Ascending aorta (tissue), 2 donors: Measurements from ENCODE around the gene ANXA11. TPM values are rescaled to one million over a fixed set of nuclear protein-coding genes. Genes with fewer than 3 reads are reported as not detected.
A peak's percentile ranks its signal among the peaks of the same experiment; 100 is the strongest.

ENCODE experiments used
- DNase-seq, 2 donors: peaks; one replicate each; pipeline ENCODE4 v3.0.0-alpha.2; 2019; ENCODE audit warnings: low spot score in 2 of 2
- H3K27ac ChIP-seq, 2 donors: fragments of 200-600 bp; sonication (generic); one replicate each; pipeline ENCODE4 v1.5.1; 2016 to 2017; ENCODE audit warnings: mild to moderate bottlenecking in 1 of 2
- H3K27me3 ChIP-seq: fragments of 200-600 bp; sonication (generic); one replicate; pipeline ENCODE4 v1.5.1; 2017
- H3K36me3 ChIP-seq, 2 donors: fragments of 200-600 bp; sonication (generic); one replicate each; pipeline ENCODE4 v1.5.1; 2016
- H3K4me1 ChIP-seq, 2 donors: fragments of 200-600 bp; sonication (generic); one replicate each; pipeline ENCODE4 v1.5.1; 2016 to 2017; ENCODE audit warnings: mild to moderate bottlenecking in 1 of 2
- H3K4me3 ChIP-seq, 2 donors: fragments of 200-600 bp; sonication (generic); one replicate each; pipeline ENCODE4 v1.5.1; 2016 to 2017; ENCODE audit warnings: mild to moderate bottlenecking in 1 of 2
- H3K9me3 ChIP-seq, 2 donors: fragments of 200-600 bp; sonication (generic); one replicate each; pipeline ENCODE4 v1.5.1; 2016
- intact Hi-C: fragments of 100-400 bp; cut with DNase I; formaldehyde crosslinking; loops from one replicate; pipeline ENCODE4 v1.15.1; 2023
- total RNA-seq: library from RNA; depleted of rRNA; stranded (reverse); fragments of >200 nt; gene quantifications from one replicate; pipeline ENCODE4 v1.1.0, GENCODE V29; 2016
- TF ChIP-seq, protein P1 (sequence below), 3 experiments: fragments of 200-600 bp in 2 of 3; fragments of 450-650 bp in 1 of 3; sonication (generic) in 2 of 3; IDR thresholded peaks; one replicate each; pipeline ENCODE4 v1.5.1; 2016 to 2019; ENCODE audit warnings: antibody characterized with exemption in 3 of 3, mild to moderate bottlenecking in 1 of 3, moderate library complexity in 1 of 3

ANXA11 gene
- total RNA-seq, 1 donor from 2014 or later, result 237 TPM

DNA sequence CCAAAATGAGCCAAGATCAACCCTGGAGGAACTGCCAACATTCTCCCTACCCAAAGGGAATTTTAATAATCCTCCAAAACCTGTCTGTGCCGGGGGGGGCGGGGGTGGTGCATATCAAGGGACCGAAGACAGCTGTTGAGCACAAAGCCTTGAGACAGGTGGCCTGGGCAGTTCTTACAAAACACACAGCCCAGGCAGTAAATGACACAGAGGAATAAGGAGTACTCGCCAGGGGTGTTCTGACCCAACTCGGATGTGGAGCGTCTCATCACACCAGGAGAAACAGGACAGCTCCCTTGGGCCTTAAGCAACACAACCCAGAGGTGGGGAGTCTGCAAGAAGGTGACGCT, 37.2 kb downstream of the ANXA11 start:
- Histone ChIP-seq H3K4me1 (peaks cover 31 to 58% of the 10 kb centered on the region in 2 donors), H3K27ac (peak overlapping the region; percentile 84 to 86), H3K27me3 (no peaks in the 10 kb centered on the region), H3K9me3 (no peaks in the 10 kb centered on the region), H3K36me3 (peaks cover 25 to 27% of the 10 kb centered on the region in 2 donors), H3K4me3 (peak overlapping the region in 1 of 2 donors; percentile 3)
- intact Hi-C loops, result loop anchor here (2.0 kb wide), 1 partner anchor 31 kb away; no protein-coding TSS in a partner anchor
- TF ChIP-seq, protein P1, sequence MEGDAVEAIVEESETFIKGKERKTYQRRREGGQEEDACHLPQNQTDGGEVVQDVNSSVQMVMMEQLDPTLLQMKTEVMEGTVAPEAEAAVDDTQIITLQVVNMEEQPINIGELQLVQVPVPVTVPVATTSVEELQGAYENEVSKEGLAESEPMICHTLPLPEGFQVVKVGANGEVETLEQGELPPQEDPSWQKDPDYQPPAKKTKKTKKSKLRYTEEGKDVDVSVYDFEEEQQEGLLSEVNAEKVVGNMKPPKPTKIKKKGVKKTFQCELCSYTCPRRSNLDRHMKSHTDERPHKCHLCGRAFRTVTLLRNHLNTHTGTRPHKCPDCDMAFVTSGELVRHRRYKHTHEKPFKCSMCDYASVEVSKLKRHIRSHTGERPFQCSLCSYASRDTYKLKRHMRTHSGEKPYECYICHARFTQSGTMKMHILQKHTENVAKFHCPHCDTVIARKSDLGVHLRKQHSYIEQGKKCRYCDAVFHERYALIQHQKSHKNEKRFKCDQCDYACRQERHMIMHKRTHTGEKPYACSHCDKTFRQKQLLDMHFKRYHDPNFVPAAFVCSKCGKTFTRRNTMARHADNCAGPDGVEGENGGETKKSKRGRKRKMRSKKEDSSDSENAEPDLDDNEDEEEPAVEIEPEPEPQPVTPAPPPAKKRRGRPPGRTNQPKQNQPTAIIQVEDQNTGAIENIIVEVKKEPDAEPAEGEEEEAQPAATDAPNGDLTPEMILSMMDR (IDR thresholded peaks at IDR 0.05), result no peak
- DNase-seq, result no peak

DNA sequence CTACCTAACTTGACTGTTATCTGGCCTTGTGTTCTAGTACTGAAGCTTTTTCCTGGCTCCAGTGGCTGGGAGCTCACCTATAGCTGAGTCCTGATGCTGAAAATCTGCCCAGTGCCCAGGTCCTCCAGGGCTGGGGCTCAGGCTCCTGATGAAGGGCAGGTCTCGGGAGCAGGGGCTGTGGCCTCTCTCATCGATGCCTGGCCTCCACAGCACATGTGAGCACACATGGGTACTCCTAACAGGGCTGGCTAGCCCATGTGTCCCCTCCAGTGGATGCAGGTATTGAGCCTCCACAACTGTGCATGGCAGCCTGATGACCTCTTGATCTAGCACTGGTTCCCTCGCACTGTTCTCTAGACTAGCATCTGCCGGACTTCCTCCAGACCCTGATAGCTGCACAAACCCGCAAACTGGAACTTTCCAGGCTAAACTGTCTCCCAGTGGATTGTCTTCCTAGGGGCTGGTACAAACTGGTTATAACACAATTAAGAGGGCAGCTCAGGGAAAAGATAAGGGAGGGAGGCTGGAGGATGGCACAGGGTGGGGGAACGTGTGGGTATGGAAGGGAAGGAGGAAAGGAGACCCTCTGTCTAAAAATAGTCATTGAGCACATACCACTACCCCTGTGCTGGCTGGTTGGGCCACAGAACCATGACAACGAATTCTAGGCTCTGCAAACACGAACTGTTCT, 37.7 kb downstream of the ANXA11 start:
- no peaks in the 10 kb centered on the region for H3K9me3 ChIP-seq
- H3K27ac ChIP-seq, result peak overlapping the region; percentile 84 to 86
- peaks cover 30 to 32% of the 10 kb centered on the region in 2 donors for H3K36me3 ChIP-seq
- peaks cover 31 to 62% of the 10 kb centered on the region in 2 donors for H3K4me1 ChIP-seq
- H3K27me3 ChIP-seq, result no peaks in the 10 kb centered on the region
- peak overlapping the region in 1 of 2 donors; percentile 3 for H3K4me3 ChIP-seq
- intact Hi-C loops, result loop anchor here (2.0 kb wide), 1 partner anchor 31 kb away; no protein-coding TSS in a partner anchor
- TF ChIP-seq, protein P1 (IDR thresholded peaks at IDR 0.05), result no peak
- no peak for DNase-seq

DNA sequence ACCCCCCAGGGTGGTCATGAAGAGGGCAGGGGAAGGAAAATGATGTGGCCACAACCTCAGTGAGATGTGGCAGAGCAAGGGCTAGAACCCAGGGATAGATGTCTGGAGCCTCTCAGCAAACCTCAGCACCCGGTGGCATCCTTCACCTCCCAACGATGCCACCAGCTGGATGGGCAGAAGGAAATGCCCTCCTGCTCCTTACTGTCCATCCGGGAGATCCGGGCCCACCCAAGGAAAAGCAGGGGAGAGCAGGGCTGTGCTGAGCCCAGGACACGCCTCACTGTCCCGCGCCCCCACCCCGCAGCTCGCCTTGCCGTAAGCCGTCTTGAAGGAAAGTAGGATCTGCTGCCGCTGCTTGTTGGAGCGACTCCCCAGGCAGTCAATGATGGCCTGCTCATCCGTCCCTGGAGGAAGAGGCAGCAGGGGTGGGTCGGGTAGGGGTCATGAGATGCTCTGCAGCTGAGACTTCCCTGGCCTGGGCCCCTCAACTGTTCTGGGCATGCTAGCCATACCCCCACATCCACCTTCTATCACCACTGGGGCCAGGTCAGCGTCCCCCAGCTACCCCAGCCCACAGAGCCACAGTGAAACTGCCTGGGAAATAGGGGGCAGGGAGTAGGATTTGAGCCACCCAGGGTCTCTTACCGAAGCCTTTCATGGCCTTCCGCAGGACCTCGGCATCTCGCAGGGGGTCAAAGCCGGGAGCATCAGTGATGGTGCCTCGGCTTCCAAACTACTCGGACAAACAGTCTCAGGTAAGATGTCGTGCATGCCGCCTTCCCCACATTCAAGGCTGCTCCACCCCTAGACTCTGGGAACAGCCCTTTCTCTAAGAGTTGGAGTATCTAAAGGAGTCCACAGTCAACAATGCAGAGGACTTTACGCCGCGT, 38.5 kb downstream of the ANXA11 start:
- Histone ChIP-seq H3K4me3 (no peak overlapping the region), H3K36me3 (peaks cover 33 to 40% of the 10 kb centered on the region in 2 donors), H3K4me1 (peaks cover 31 to 70% of the 10 kb centered on the region in 2 donors), H3K27me3 (no peaks in the 10 kb centered on the region), H3K9me3 (no peaks in the 10 kb centered on the region), H3K27ac (peak overlapping the region; percentile 84 to 86)
- TF ChIP-seq, protein P1 (IDR thresholded peaks at IDR 0.05), result no peak
- intact Hi-C loops, result no loop called here
- DNase-seq, result no peak

DNA sequence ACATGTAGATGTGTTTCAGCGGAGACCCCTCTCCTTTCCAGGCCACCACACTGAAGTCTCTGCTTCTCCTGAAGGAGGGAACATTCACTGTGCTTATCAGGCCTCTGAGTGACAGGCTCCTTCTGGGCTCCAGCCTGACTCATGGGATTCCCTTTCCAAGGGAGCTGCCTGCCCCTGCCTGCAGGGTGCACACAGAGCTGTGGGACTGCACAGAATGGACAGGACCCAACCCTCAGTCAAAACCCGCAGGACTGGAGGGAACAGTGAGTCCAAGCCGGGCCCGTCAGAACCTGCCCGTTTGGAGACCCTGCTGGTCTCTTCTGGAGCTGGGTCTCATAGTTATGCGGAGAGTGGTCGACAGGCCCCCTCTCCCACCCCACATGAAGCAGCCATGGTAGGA, 40.2 kb downstream of the ANXA11 start:
- Histone ChIP-seq H3K27ac (peak overlapping the region; percentile 84 to 92), H3K36me3 (peaks cover 32 to 39% of the 10 kb centered on the region in 2 donors), H3K4me3 (no peak overlapping the region), H3K27me3 (no peaks in the 10 kb centered on the region), H3K4me1 (peaks cover 31 to 78% of the 10 kb centered on the region in 2 donors), H3K9me3 (no peaks in the 10 kb centered on the region)
- no peak for DNase-seq
- TF ChIP-seq, protein P1 (IDR thresholded peaks at IDR 0.05), result peak in 1 of 3 experiments; percentile 24
- intact Hi-C loops, result no loop called here

DNA sequence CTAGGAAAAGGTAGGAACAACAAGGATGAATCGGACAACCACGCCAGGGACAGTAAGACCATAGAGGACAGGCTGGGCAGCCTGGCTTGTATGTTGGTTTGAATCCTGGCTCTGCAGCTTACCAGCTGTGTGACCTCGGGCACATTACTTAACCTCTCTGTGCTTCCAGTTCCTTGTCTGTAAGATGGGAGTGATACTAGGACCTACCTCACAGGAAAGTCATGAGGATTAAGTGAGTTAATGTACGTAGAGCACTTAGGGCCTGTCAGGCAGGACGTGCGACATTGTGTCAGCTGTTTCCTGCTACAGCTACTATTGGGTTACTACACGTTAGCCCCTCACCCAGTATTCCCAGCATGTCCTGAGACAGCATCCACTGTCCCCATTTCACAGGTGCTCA, 40.7 kb downstream of the ANXA11 start:
- Histone ChIP-seq H3K4me3 (no peak overlapping the region), H3K36me3 (peaks cover 37 to 39% of the 10 kb centered on the region in 2 donors), H3K27me3 (no peaks in the 10 kb centered on the region), H3K27ac (peak overlapping the region; percentile 84 to 92), H3K4me1 (peaks cover 31 to 81% of the 10 kb centered on the region in 2 donors), H3K9me3 (no peaks in the 10 kb centered on the region)
- TF ChIP-seq, protein P1 (IDR thresholded peaks at IDR 0.05), result no peak
- intact Hi-C loops, result no loop called here
- no peak for DNase-seq
